ENCODE results near the gene MYADM.

Gene MYADM

DNA sequence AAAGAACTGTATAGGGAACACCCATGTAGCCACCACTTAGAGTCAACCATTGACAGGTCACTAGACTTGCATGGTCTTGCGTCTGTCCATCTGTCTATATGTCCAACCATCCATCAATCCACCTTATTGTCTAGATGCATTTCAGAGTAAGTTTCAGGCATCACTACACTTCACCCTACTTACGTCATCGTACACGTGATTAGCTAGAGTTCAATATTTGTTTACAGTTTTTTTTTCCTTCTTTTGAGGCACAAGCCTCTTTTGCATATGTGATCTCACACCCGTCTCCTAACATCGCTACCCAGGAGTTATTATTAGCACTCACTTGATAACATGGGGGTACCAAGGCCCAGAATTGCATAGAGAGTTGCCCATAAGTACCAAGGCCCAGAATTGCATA lies 48.3 kb downstream of the MYADM start:
- DNase-seq = no peak

DNA sequence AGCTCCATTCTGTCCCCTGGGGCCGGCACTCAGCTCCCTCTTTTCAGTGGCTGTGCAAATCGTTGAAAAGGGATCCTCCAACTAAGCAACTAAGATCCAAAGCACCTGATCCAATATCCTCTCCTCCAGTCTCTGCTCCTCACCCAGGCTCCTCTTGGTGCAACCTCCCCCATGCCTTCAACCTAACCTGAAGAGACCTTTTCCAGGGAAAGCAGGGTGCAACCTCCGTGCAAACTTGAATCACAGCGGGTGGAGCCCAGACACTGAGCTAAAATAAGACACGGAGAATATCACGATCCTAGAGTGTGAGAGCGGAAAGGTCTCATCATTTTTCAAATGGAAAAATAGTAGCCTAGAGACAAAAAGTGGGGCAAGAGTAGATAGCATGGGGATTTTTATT lies 49.7 kb downstream of the MYADM start:
- DNase-seq = no peak

All from CD4-positive, alpha-beta T cell treated with Interleukin-15 for 1 hour (primary cell).